ENCODE results near the gene LRP5. TPM values are rescaled to one million over a fixed set of nuclear protein-coding genes. Genes with fewer than 3 reads are reported as not detected.

The LRP5 gene
- total and polyA plus RNA-seq, 9 of the 15 experiments (the other 6 are each of a cell fraction or from before 2014, with no cell fraction given) = 0.48 to 44.2 (median 13.5) TPM

DNA sequence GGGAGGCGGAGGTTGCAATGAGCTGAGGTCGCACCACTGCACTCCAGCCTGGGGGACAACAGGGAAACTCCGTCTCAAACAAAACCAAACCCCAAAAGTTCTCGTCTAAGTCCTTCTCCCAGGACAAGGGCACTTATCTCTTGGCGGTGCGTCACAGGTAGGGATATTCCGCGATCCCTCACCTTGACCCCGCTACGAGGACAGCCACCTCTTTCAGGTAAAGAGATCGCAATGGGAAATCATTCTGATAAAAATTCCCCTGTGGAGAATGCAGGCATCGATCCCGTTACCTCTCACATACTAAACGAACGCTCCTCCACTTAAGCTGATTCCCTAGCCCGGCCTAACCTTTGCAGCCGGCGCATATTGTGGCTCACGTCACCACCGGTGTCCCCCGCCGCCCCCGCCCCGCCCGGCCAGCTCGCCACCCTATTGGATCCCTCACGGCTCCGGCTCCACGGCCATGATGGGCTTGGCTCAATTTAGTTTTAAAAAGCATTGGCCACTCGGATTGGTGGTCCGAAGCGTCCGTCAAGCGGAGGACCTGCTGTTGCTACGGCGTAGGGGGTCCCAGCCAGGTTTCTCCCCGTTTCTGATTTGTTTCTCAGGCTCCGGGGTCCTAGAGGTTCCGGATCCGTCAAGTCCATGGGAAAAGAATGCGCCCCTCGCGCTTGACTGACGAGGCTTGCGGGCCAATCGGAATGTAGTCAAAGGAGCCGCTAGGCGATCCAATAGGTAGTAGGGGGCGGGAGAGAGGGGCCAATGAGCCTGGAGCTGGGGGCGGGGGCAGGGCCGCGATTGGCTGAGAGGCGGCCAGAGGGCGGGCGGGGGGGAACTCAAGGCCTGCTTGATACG is 147.7 kb downstream of the LRP5 start (continued):
- TF ChIP-seq NONO (IDR thresholded peaks at IDR 0.05; ENCODE audit: low read depth in 2 of 2, low read length in 1 of 2) (no peak), SMC3 (conservative IDR thresholded peaks at IDR 0.05; ENCODE audit: insufficient read depth, low read depth, low read length) (no peak), PRMT5 (CRISPR knock-in tag; IDR thresholded peaks at IDR 0.05) (no peak), ZNF232 (CRISPR knock-in tag; IDR thresholded peaks at IDR 0.05) (no peak), SMARCE1 (IDR thresholded peaks at IDR 0.05) (peak; percentile 51; the same call in 1 of the 2 replicates), ZNF274 (IDR thresholded peaks at IDR 0.05; ENCODE audit: borderline replicate concordance, low read depth, low read length) (no peak; the same call in 1 of the 2 replicates), SOX6 (IDR thresholded peaks at IDR 0.05) (peak; percentile 89), RUNX1 (IDR thresholded peaks at IDR 0.05; ENCODE audit: low read depth) (no peak), POLR3A (IDR thresholded peaks at IDR 0.05; ENCODE audit: borderline replicate concordance, extremely low read depth, insufficient read depth, insufficient read length) (peak; percentile 88), SNIP1 (IDR thresholded peaks at IDR 0.05; ENCODE audit: low read depth) (no peak)
- TF ChIP-seq, protein P1, sequence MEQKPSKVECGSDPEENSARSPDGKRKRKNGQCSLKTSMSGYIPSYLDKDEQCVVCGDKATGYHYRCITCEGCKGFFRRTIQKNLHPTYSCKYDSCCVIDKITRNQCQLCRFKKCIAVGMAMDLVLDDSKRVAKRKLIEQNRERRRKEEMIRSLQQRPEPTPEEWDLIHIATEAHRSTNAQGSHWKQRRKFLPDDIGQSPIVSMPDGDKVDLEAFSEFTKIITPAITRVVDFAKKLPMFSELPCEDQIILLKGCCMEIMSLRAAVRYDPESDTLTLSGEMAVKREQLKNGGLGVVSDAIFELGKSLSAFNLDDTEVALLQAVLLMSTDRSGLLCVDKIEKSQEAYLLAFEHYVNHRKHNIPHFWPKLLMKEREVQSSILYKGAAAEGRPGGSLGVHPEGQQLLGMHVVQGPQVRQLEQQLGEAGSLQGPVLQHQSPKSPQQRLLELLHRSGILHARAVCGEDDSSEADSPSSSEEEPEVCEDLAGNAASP (IDR thresholded peaks at IDR 0.05) = peak; percentile 90
- TF ChIP-seq, protein P2, sequence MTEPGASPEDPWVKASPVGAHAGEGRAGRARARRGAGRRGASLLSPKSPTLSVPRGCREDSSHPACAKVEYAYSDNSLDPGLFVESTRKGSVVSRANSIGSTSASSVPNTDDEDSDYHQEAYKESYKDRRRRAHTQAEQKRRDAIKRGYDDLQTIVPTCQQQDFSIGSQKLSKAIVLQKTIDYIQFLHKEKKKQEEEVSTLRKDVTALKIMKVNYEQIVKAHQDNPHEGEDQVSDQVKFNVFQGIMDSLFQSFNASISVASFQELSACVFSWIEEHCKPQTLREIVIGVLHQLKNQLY (CRISPR knock-in tag; conservative IDR thresholded peaks at IDR 0.05) = no peak
- TF ChIP-seq, protein P3, sequence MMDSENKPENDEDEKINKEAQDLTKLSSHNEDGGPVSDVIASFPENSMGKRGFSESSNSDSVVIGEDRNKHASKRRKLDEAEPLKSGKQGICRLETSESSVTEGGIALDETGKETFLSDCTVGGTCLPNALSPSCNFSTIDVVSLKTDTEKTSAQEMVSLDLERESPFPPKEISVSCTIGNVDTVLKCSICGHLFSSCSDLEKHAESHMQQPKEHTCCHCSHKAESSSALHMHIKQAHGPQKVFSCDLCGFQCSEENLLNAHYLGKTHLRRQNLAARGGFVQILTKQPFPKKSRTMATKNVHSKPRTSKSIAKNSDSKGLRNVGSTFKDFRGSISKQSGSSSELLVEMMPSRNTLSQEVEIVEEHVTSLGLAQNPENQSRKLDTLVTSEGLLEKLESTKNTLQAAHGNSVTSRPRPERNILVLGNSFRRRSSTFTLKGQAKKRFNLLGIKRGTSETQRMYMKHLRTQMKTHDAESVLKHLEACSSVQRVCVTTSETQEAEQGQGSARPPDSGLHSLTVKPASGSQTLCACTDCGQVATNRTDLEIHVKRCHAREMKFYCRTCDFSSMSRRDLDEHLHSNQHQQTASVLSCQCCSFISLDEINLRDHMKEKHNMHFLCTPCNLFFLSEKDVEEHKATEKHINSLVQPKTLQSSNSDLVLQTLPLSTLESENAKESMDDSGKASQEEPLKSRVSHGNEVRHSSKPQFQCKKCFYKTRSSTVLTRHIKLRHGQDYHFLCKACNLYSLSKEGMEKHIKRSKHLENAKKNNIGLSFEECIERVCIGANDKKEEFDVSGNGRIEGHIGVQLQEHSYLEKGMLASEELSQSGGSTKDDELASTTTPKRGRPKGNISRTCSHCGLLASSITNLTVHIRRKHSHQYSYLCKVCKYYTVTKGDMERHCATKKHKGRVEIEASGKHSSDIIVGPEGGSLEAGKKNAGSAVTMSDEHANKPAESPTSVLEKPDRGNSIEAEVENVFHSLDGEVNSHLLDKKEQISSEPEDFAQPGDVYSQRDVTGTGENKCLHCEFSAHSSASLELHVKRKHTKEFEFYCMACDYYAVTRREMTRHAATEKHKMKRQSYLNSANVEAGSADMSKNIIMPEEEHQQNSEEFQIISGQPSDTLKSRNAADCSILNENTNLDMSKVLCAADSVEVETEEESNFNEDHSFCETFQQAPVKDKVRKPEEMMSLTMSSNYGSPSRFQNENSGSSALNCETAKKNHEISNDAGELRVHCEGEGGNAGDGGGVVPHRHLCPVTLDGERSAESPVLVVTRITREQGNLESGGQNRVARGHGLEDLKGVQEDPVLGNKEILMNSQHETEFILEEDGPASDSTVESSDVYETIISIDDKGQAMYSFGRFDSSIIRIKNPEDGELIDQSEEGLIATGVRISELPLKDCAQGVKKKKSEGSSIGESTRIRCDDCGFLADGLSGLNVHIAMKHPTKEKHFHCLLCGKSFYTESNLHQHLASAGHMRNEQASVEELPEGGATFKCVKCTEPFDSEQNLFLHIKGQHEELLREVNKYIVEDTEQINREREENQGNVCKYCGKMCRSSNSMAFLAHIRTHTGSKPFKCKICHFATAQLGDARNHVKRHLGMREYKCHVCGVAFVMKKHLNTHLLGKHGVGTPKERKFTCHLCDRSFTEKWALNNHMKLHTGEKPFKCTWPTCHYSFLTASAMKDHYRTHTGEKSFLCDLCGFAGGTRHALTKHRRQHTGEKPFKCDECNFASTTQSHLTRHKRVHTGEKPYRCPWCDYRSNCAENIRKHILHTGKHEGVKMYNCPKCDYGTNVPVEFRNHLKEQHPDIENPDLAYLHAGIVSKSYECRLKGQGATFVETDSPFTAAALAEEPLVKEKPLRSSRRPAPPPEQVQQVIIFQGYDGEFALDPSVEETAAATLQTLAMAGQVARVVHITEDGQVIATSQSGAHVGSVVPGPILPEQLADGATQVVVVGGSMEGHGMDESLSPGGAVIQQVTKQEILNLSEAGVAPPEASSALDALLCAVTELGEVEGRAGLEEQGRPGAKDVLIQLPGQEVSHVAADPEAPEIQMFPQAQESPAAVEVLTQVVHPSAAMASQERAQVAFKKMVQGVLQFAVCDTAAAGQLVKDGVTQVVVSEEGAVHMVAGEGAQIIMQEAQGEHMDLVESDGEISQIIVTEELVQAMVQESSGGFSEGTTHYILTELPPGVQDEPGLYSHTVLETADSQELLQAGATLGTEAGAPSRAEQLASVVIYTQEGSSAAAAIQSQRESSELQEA (IDR thresholded peaks at IDR 0.05; ENCODE audit: low read depth) = peak; percentile 77
- TF ChIP-seq, protein P4, sequence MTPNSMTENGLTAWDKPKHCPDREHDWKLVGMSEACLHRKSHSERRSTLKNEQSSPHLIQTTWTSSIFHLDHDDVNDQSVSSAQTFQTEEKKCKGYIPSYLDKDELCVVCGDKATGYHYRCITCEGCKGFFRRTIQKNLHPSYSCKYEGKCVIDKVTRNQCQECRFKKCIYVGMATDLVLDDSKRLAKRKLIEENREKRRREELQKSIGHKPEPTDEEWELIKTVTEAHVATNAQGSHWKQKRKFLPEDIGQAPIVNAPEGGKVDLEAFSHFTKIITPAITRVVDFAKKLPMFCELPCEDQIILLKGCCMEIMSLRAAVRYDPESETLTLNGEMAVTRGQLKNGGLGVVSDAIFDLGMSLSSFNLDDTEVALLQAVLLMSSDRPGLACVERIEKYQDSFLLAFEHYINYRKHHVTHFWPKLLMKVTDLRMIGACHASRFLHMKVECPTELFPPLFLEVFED (CRISPR knock-in tag; conservative IDR thresholded peaks at IDR 0.05) = peak; percentile 99

Data from K562 (cell line).